ENCODE results near the gene MPST. TPM values are rescaled to one million over a fixed set of nuclear protein-coding genes. Genes with fewer than 3 reads are reported as not detected.
"Not testable (repeated sequence)": the region's sequence is repeated elsewhere in the genome, so short reads cannot be mapped to it uniquely, and the experiment has no call there.

Gene MPST
- total RNA-seq, 4 donors from 2014 or later, result 131 to 161 (median 146) TPM

- H3K27me3 ChIP-seq, result peaks cover 23 to 30% (median 24%) of the 10 kb centered on the region in 3 donors
- no peak for ATAC-seq
- in situ Hi-C loops (cut with MboI; ENCODE audit: low sequenced_read_pairs in 4 of 4) (no loop called here), intact Hi-C loops (cut with DNase I; ENCODE audit: low total_unique reads) (no loop called here)
- no peaks in the 10 kb centered on the region for H3K9me3 ChIP-seq
- no peak for TF ChIP-seq CTCF (IDR thresholded peaks at IDR 0.05 in 4 of 5, conservative IDR thresholded peaks at IDR 0.05 in 1 of 5)
- no peak for TF ChIP-seq POLR2A (IDR thresholded peaks at IDR 0.05)
- H3K36me3 ChIP-seq, result no peaks in the 10 kb centered on the region
- H3K4me1 ChIP-seq, result no peaks in the 10 kb centered on the region
- DNase-seq, result no peak
- H3K27ac ChIP-seq, result no peak overlapping the region
- no peak overlapping the region for H3K4me3 ChIP-seq
Observed at GRCh38 chr22:37069719-37070118, 50.2 kb downstream of the MPST start.

- intact Hi-C loops (cut with DNase I; ENCODE audit: low total_unique reads) (no loop called here), in situ Hi-C loops (cut with MboI; ENCODE audit: low sequenced_read_pairs in 4 of 4) (no loop called here)
- H3K36me3 ChIP-seq, result no peaks in the 10 kb centered on the region
- ATAC-seq (no peak), DNase-seq (no peak)
- H3K4me3 ChIP-seq, result no peak overlapping the region
- TF ChIP-seq POLR2A (IDR thresholded peaks at IDR 0.05), result no peak
- TF ChIP-seq CTCF (IDR thresholded peaks at IDR 0.05 in 4 of 5, conservative IDR thresholded peaks at IDR 0.05 in 1 of 5), result no peak
- H3K27ac ChIP-seq, result no peak overlapping the region
- H3K27me3 ChIP-seq, result peaks cover 24 to 35% (median 27%) of the 10 kb centered on the region in 3 donors
- no peaks in the 10 kb centered on the region for H3K4me1 ChIP-seq
- H3K9me3 ChIP-seq, result no peaks in the 10 kb centered on the region
Observed at GRCh38 chr22:37070334-37070733, 50.8 kb downstream of the MPST start.

GRCh38 chr22:37070744-37071143 is 51.2 kb downstream of the MPST start:
- Histone ChIP-seq H3K27ac (no peak overlapping the region), H3K36me3 (no peaks in the 10 kb centered on the region), H3K4me1 (no peaks in the 10 kb centered on the region), H3K27me3 (peaks cover 28 to 37% (median 29%) of the 10 kb centered on the region in 3 donors), H3K9me3 (no peaks in the 10 kb centered on the region), H3K4me3 (no peak overlapping the region)
- in situ Hi-C loops (cut with MboI; ENCODE audit: low sequenced_read_pairs in 4 of 4), result no loop called here
- TF ChIP-seq CTCF (IDR thresholded peaks at IDR 0.05 in 4 of 5, conservative IDR thresholded peaks at IDR 0.05 in 1 of 5) (no peak), POLR2A (IDR thresholded peaks at IDR 0.05) (no peak)
- DNase-seq (no peak), ATAC-seq (no peak)
- intact Hi-C loops (cut with DNase I; ENCODE audit: low total_unique reads), result no loop called here

- in situ Hi-C loops (cut with MboI; ENCODE audit: low sequenced_read_pairs in 4 of 4); DNase-seq; H3K27ac ChIP-seq; H3K4me1 ChIP-seq; H3K9me3 ChIP-seq; H3K36me3 ChIP-seq; H3K4me3 ChIP-seq; intact Hi-C loops (cut with DNase I; ENCODE audit: low total_unique reads); ATAC-seq: not testable (repeated sequence)
- peaks cover 29 to 37% (median 32%) of the 10 kb centered on the region in 3 donors for H3K27me3 ChIP-seq
Observed at GRCh38 chr22:37071850-37072592, 52.5 kb downstream of the MPST start.

GRCh38 chr22:37072673-37073072 is 53.1 kb downstream of the MPST start:
- Histone ChIP-seq H3K4me3 (no peak overlapping the region), H3K36me3 (no peaks in the 10 kb centered on the region), H3K9me3 (no peaks in the 10 kb centered on the region), H3K4me1 (no peaks in the 10 kb centered on the region), H3K27ac (no peak overlapping the region), H3K27me3 (peaks cover 31 to 37% (median 35%) of the 10 kb centered on the region in 3 donors)
- no peak for ATAC-seq
- no peak for DNase-seq
- no peak for TF ChIP-seq CTCF (IDR thresholded peaks at IDR 0.05 in 4 of 5, conservative IDR thresholded peaks at IDR 0.05 in 1 of 5)
- TF ChIP-seq POLR2A (IDR thresholded peaks at IDR 0.05), result no peak
- in situ Hi-C loops (cut with MboI; ENCODE audit: low sequenced_read_pairs in 4 of 4), result no loop called here
- intact Hi-C loops (cut with DNase I; ENCODE audit: low total_unique reads), result no loop called here
